Activated T-helper 17 cell treated with anti-CD3 and anti-CD28 coated beads, Interleukin-2, amount 50 U/mL, for 72 hours (primary cell): ENCODE data around the gene LSR. TPM values are rescaled to one million over a fixed set of nuclear protein-coding genes. Genes with fewer than 3 reads are reported as not detected.
"Not testable (repeated sequence)": the region's sequence is repeated elsewhere in the genome, so short reads cannot be mapped to it uniquely, and the experiment has no call there.

Experiments used
- ATAC-seq: fragments of 150-1000 bp; cut with Tn5 transposase; replicated peaks from 2 replicates; pipeline ENCODE4 v1.10.0; 2021; ENCODE audit warnings: mild to moderate bottlenecking, moderate library complexity
- H3K27ac Mint-ChIP-seq: one replicate; pipeline ENCODE4 v1.8.0; 2022; ENCODE audit warnings: mixed read lengths
- H3K27me3 Mint-ChIP-seq: one replicate; pipeline ENCODE4 v1.8.0; 2022; ENCODE audit warnings: mixed read lengths
- H3K36me3 Mint-ChIP-seq: one replicate; pipeline ENCODE4 v1.8.0; 2022; ENCODE audit warnings: low read depth, mild to moderate bottlenecking, mixed read lengths
- H3K4me1 Mint-ChIP-seq: one replicate; pipeline ENCODE4 v1.8.0; 2022; ENCODE audit warnings: mixed read lengths
- H3K4me3 Mint-ChIP-seq: one replicate; pipeline ENCODE4 v1.8.0; 2022; ENCODE audit warnings: mild to moderate bottlenecking, mixed read lengths
- H3K9me3 Mint-ChIP-seq: one replicate; pipeline ENCODE4 v1.8.0; 2022; ENCODE audit warnings: mixed read lengths
- total RNA-seq, 2 donors: library from RNA; stranded (reverse); gene quantifications; one replicate each; pipeline ENCODE4 v1.2.3, GENCODE V29; 2022

The LSR gene
- total RNA-seq, 2 donors from 2014 or later, result 19.1 to 38.0 TPM

DNA sequence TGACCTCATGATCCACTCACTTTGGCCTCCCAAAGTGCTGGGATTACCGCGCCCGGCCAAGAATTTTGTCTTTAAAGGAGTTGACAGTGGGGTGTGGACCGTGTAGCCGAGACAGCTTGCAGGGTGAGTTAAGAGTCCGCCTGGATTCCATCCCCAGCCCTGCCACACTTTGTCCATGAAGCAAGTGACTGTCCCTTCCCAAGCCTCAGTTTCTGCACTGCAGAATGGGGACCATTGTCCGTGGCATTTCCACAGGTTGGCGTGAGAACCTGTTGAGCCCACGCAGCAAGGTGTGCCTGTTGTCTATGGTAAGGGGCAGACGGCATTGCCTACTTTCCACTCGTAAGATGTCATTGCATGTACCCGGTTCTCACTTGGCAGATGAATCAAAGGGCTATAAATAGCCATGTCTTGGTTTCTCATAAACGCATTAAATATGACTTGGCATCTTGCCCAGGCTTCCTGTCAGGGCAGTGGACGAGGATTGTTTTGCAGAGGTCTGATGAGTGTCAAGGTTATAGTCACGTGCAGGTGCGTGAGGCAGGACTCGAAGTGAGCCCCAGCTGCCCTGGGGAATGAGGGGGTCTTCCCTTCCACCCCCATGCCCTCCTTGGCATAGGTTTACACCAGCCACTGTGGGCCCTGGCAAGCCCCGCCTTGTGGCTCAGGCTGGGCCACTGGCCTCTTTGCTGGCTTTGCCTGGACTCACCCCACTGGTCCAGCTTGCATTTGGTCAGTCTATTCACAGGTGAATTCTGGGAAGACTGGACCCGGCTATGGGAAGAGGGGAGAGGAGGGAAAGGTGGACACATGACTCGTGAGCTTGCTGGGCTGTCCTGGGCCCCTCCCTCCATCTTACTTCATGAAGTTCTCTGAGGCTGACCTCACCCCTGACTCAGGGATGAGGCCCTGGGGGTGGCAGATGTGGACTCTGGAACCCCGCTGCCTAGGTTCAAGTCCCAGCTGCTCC lies 34.9 kb upstream of the LSR start:
- peak; percentile 80 for ATAC-seq
- Mint-ChIP-seq H3K4me1 (peaks cover 39% of the 10 kb centered on the region), H3K27ac (peak overlapping the region; percentile 97), H3K36me3 (peaks cover 7% of the 10 kb centered on the region), H3K4me3 (peak overlapping the region; percentile 75), H3K27me3 (no peaks in the 10 kb centered on the region), H3K9me3 (no peaks in the 10 kb centered on the region)

DNA sequence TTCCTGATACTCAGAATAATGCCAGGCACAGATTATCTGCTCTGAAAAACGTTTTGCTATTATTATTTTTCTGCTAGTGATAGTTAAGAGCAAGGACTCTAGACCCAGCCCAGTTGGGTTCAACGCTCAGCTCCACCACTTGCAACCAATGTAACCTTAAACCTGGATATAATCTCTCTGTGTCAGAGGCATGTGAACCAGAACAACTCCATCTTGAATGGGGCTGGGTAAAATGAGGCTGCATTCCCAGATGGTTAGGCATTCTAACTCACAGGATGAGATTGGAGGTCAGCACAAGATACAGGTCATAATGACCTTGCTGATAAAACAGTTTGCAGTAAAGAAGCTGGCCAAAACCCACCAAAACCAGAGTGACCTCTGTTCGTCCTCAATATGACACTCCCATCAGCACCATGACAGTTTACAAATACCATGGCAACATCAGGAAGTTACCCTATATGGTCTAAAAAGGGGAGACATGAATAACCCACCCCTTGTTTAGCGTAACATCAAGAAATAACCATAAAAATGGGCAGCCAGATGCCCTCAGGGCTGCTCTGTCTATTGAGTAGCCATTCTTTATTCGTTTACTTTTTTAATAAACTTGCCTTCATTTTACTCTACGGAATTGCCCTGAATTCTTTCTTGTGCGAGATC lies 33.9 kb upstream of the LSR start:
- H3K27me3 Mint-ChIP-seq, result no peaks in the 10 kb centered on the region
- H3K4me3 Mint-ChIP-seq, result peak overlapping the region; percentile 75
- H3K27ac Mint-ChIP-seq, result peak overlapping the region; percentile 97
- ATAC-seq, result no peak
- peaks cover 42% of the 10 kb centered on the region for H3K4me1 Mint-ChIP-seq
- H3K9me3 Mint-ChIP-seq, result peaks cover 7% of the 10 kb centered on the region
- H3K36me3 Mint-ChIP-seq, result peaks cover 7% of the 10 kb centered on the region

DNA sequence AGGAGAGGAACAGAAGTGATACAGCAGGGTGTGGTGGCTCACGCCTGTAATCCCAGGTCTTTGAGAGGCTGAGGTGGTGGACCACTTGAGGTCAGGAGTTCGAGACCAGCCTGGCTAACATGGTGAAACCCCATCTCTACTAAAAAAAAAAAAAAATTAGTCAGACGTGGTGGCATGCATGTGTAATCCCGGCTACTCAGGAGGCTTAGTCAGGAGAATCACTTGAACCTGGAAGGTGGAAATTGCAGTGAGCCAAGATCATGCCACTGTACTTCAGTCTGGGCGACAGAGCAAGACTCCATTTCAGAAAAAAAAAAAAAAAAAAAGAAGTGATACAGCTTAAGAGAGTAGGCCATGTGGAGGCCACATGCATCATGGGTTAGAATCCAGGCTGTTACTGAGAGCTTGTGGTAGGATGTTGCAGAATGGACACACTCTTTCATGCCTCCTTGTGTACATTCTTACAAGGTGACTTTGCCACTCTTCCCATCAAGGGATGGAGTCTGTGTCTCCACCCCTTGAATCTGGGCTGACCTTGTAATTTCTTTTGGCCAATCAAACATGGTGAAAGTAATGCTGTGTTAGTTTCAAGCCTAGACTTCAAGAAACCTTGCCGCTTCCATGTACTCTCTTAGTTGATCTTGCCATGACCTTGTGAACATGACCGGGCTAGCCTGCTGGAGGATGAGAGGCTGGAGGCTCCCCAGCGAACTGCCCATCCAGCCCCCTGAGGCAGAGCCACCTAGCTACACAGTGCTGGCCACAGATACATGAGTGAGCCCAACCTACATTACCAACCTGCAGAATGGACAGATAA lies 32.6 kb upstream of the LSR start:
- H3K36me3 Mint-ChIP-seq, result peaks cover 7% of the 10 kb centered on the region
- H3K4me3 Mint-ChIP-seq, result no peak overlapping the region
- H3K4me1 Mint-ChIP-seq, result peaks cover 37% of the 10 kb centered on the region
- no peaks in the 10 kb centered on the region for H3K27me3 Mint-ChIP-seq
- H3K27ac Mint-ChIP-seq, result peak overlapping the region; percentile 97
- ATAC-seq, result peak; percentile 5
- peaks cover 7% of the 10 kb centered on the region for H3K9me3 Mint-ChIP-seq

DNA sequence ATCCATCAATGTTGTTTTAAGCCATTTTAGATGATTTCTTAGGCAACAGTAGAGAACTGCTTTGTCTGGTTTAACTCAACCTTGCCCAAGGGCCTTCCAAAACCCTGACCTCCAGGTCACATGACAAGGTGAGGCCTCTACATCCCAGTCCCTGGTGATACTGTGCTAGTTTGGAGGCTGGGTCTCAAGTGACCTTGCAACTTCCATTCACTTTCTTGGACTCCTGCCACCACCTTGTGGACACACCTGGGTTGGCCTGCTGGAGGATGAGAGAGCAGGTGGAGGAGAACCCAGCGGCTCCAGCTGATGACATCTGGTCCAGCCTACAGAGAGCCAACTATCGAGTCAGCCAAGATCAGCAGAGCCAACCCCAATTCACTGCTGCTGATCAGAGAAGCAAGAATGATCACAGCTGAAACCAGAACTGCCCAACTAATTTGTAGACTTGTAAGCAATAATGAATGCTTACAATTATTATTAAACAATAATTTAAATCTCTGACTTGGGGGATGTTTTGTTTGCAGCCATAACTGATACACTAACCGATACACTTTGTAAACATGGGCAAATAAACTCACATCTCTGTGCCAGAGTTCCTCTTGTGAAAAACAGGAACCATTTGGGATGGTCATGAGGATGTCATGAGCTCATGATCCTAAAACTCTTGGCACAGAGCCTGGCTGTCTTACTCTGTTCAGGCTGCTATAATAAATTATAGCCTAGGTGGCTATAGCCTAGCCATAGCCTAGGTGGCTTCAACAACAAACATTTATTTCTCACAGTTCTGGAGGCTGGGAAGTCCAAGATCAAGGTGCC lies 31.8 kb upstream of the LSR start:
- peak overlapping the region; percentile 97 for H3K27ac Mint-ChIP-seq

DNA sequence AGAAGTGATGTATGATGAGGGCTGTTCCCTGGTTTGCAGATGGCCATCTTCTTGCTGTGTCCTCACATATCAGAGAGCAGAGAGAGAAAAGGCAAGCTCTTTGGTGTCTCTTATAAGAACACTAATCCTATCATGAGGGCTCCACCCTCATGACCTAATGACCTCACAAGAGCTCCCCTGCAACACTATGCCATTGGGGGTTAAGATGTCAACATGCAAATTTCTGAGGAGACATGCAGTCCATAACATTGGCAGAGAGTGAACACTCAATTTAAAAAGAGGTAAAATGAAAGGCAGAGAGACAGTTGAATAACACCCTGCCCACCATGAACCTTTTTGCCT lies 31.2 kb upstream of the LSR start:
- H3K27me3 Mint-ChIP-seq, result no peaks in the 10 kb centered on the region
- no peak for ATAC-seq
- no peaks in the 10 kb centered on the region for H3K36me3 Mint-ChIP-seq
- H3K27ac Mint-ChIP-seq, result no peak overlapping the region
- H3K9me3 Mint-ChIP-seq, result peaks cover 7% of the 10 kb centered on the region
- no peak overlapping the region for H3K4me3 Mint-ChIP-seq
- H3K4me1 Mint-ChIP-seq, result peaks cover 24% of the 10 kb centered on the region

More for the DNA sequence above, 31.8 kb upstream of the LSR start:
- ATAC-seq, result no peak
- H3K4me3 Mint-ChIP-seq, result no peak overlapping the region
- H3K4me1 Mint-ChIP-seq, result peaks cover 30% of the 10 kb centered on the region
- H3K36me3 Mint-ChIP-seq, result peaks cover 3% of the 10 kb centered on the region
- H3K9me3 Mint-ChIP-seq, result peaks cover 7% of the 10 kb centered on the region
- H3K27me3 Mint-ChIP-seq, result no peaks in the 10 kb centered on the region

DNA sequence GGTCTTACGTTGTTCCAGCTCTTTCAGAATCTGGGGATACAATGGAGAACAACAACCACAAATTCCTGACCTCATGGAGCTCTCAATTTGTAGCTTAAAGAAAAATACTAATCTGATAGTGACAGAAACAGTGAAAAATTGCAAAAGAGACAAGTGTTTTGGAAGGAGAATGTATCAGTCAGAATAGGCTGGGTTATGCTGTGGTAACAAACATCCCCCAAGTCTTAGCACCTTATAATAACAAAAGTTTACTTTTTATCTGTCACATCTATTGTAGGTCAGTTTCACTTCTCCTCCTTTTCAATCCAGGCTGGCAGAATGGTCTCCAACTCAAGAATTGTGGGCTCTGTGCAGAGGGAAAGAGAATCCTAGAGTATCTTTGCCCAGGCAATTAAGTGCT lies 29.8 kb upstream of the LSR start:
- ATAC-seq, result no peak
- peak overlapping the region; percentile 9 for H3K27ac Mint-ChIP-seq
- H3K36me3 Mint-ChIP-seq, result no peaks in the 10 kb centered on the region
- H3K4me1 Mint-ChIP-seq, result peaks cover 19% of the 10 kb centered on the region
- no peak overlapping the region for H3K4me3 Mint-ChIP-seq
- H3K9me3 Mint-ChIP-seq, result peaks cover 7% of the 10 kb centered on the region
- H3K27me3 Mint-ChIP-seq, result no peaks in the 10 kb centered on the region

DNA sequence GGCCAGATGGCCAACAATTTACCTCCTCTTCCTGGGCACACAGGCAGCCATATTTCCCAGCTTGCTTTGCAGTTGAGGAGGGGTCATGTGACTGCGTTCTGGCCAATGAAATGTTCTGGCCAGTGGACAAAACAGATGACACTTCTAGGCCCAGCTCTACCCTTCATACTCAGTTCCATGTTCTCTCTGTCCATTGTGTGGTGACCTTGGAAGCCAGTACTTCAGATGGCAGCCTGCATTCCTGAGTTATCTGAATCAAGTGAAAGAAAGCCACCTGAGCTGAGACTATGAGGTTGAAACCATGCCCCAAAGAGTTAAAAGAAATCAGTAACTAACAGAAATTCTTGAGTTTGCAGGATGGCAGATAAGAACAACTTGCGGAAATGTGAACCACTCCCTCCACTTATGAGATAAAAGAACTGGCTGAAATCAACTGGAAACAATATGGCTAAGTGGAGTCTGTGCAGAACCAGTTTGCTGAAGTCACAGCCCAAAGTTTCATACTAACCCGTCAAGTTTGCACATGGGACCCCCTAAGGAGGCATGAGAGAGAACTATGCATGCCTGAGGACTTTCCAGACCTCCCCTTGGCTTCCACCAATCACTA lies 28.4 kb upstream of the LSR start:
- no peak overlapping the region for H3K4me3 Mint-ChIP-seq
- no peak overlapping the region for H3K27ac Mint-ChIP-seq
- no peaks in the 10 kb centered on the region for H3K27me3 Mint-ChIP-seq
- no peak for ATAC-seq
- H3K4me1 Mint-ChIP-seq, result peaks cover 12% of the 10 kb centered on the region
- peaks cover 7% of the 10 kb centered on the region for H3K9me3 Mint-ChIP-seq
- H3K36me3 Mint-ChIP-seq, result no peaks in the 10 kb centered on the region

DNA sequence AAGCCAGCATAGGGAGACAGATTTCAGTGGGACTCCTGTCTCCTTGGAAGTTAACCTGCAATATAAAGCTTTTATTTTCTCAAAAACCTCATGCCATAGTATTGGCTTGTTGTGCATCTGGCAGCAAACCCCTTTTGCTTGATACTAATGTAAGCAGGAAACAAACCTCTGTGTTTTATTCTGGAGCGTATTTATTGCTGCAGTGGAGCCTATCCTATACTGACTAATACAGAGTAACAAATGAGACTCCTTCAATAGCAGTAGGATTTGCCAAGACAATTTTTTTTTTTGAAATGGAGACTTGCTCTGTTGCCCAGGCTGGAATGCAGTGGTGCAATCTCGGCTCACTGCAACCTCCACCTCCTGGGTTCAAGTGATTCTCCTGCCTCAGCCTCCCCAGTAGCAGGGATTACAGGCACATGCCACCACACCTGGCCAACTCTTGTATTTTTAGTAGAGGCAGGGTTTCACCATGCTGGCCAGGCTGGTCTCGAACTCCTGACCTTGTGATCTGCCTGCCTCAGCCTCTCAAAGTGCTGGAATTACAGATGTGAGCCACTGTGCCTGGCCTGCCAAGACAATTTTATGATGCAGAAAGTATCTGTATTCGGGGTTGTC lies 27.7 kb upstream of the LSR start:
- not testable (repeated sequence) for H3K36me3 Mint-ChIP-seq, ATAC-seq, H3K27ac Mint-ChIP-seq, H3K27me3 Mint-ChIP-seq, H3K4me3 Mint-ChIP-seq, H3K9me3 Mint-ChIP-seq, H3K4me1 Mint-ChIP-seq

DNA sequence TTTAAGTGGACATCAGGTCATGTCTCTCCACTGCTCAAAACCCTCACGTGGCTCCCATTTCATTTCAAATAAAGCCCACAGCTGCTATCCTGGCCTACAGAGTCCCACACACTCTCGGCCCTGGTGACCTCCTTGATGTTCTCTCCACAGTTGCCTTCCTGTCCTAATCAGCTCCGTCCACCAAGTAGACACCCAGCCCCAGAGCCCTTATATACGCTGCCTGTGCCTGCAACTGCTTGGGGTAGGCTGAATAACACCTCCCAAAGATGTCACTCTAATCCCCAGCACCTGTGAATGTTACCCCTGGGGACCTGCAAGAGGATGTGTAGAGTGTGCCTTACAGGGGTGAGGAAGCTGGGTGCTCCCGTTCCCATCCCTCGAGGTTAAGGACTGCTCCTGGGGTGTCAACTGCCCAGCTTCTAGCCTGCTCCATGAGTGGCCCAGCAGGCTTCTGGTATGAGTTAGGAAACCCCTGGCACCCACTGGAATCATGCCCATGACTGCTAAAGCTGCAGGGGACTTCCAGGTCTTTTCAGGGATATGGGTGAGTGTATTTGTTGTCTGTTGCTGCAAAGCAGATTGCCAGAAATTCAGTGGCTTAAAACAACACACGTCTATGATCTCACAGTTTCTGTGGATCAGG lies 26.3 kb upstream of the LSR start:
- no peak for ATAC-seq
- Mint-ChIP-seq H3K4me1 (peaks cover 6% of the 10 kb centered on the region), H3K4me3 (no peak overlapping the region), H3K36me3 (no peaks in the 10 kb centered on the region), H3K9me3 (peaks cover 7% of the 10 kb centered on the region), H3K27ac (no peak overlapping the region), H3K27me3 (no peaks in the 10 kb centered on the region)

DNA sequence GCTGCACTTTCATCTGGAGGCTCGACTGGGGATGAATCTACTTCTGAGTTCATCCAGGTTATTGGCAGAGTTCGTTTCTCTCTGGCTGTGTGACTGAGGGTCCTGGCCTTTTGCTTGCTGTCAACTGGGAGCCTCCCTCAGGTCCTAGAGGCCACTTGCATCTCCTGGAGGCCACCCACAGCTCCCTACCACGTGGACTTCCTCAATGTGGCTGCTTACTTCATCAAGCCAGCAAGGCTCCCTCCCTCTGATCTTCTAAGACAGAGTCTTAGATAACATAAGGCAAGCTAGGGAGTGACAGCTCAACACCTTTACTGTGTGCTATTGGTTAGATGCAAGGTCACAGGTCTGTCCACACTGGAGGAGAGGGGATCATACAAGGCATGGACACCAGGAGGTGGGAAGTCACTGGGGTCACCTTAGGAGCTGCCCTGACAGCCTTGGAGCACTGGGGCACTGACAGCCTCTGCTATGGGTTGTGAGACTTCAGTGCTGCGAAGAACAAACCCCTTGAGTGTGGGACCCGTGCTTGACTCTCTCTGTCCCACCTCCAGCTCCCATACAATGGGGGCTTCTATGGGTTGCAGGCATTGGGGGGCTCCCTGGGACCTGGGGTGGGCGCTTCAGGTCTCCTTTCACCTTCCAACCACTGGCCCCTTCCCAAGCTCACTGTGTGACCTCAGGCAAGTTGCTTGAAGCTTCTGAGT lies 25.6 kb upstream of the LSR start:
- peak overlapping the region; percentile 15 for H3K27ac Mint-ChIP-seq
- no peak for ATAC-seq
- H3K27me3 Mint-ChIP-seq, result no peaks in the 10 kb centered on the region
- peaks cover 6% of the 10 kb centered on the region for H3K4me1 Mint-ChIP-seq
- H3K9me3 Mint-ChIP-seq, result peaks cover 7% of the 10 kb centered on the region
- H3K4me3 Mint-ChIP-seq, result no peak overlapping the region
- no peaks in the 10 kb centered on the region for H3K36me3 Mint-ChIP-seq

DNA sequence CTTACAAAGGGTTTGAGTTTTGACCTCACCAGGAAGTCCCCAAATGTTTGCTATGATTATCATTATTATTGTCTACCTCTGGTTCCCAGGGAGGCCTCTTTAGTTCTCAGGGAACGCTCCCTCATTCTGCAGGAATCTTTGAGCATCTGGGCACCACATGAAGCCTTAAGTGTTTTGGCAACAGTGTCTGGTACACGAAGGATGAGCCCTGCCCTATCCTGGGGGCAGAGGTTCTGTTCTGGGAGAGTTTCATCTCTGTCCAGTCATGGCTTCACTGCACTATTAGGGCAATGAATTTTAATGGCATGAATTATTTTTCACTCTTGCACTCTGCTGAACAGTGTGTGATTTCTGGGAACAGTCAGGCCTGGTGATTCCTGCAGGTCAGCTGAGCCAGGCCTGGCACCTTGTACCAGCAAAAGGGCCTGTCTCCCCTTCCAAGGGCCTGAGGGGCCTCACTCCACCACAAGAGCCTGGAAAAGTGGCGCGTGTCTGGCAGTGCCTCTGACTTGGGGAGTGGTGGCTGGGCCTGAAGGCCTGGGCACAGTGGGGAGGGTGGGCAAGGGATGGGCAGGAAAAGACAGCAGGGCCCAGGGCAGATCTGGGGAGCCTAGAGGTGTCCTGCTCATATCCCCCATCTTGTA lies 24.8 kb upstream of the LSR start:
- H3K9me3 Mint-ChIP-seq, result peaks cover 7% of the 10 kb centered on the region
- H3K27me3 Mint-ChIP-seq, result no peaks in the 10 kb centered on the region
- H3K27ac Mint-ChIP-seq, result peak overlapping the region; percentile 15
- peaks cover 6% of the 10 kb centered on the region for H3K4me1 Mint-ChIP-seq
- H3K36me3 Mint-ChIP-seq, result no peaks in the 10 kb centered on the region
- no peak for ATAC-seq
- no peak overlapping the region for H3K4me3 Mint-ChIP-seq
